Peyer's patch (tissue), 4 donors: ENCODE data around the gene CHST6.

Source experiments
- POLR2A ChIP-seq, 2 donors: fragments of 450-650 bp; IDR thresholded peaks; one replicate each; pipeline ENCODE4 v1.5.1; 2017; ENCODE audit warnings: antibody characterized with exemption in 2 of 2, mild to moderate bottlenecking in 2 of 2, moderate library complexity in 2 of 2
- TF ChIP-seq, protein P1 (sequence below), 6 experiments: fragments of 450-650 bp in 4 of 6; fragments of 200-600 bp in 2 of 6; sonication (generic) in 1 of 6; IDR thresholded peaks; one replicate each; pipeline ENCODE4 v1.5.1; 2017 to 2019; ENCODE audit warnings: antibody characterized with exemption in 6 of 6, mild to moderate bottlenecking in 3 of 6, moderate library complexity in 1 of 6

- TF ChIP-seq, protein P1, sequence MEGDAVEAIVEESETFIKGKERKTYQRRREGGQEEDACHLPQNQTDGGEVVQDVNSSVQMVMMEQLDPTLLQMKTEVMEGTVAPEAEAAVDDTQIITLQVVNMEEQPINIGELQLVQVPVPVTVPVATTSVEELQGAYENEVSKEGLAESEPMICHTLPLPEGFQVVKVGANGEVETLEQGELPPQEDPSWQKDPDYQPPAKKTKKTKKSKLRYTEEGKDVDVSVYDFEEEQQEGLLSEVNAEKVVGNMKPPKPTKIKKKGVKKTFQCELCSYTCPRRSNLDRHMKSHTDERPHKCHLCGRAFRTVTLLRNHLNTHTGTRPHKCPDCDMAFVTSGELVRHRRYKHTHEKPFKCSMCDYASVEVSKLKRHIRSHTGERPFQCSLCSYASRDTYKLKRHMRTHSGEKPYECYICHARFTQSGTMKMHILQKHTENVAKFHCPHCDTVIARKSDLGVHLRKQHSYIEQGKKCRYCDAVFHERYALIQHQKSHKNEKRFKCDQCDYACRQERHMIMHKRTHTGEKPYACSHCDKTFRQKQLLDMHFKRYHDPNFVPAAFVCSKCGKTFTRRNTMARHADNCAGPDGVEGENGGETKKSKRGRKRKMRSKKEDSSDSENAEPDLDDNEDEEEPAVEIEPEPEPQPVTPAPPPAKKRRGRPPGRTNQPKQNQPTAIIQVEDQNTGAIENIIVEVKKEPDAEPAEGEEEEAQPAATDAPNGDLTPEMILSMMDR (IDR thresholded peaks at IDR 0.05), result no peak
- TF ChIP-seq POLR2A (IDR thresholded peaks at IDR 0.05), result no peak
Observed at GRCh38 chr16:75488322-75488721, 6.9 kb downstream of the CHST6 start.
